SK-N-SH treated with all-trans-retinoic acid at 6 μM for 48 hours (cell line): ENCODE measurements around the gene SURF2.

Source experiments
- ATAC-seq: fragments of 200-7000 bp; cut with Tn5 transposase; 3 replicates; pipeline ENCODE4 v1.9.1; 2020; ENCODE audit warnings: mild to moderate bottlenecking, moderate library complexity
- ARNTL ChIP-seq: fragments of 450-650 bp; formaldehyde crosslinking; IDR thresholded peaks from 2 replicates; pipeline ENCODE4 v1.5.0; 2020; ENCODE audit warnings: low read depth, mild to moderate bottlenecking, moderate library complexity, borderline replicate concordance
- BACH2 ChIP-seq: fragments of 250-450 bp; sonication (Bioruptor Pico); IDR thresholded peaks from 2 replicates; pipeline ENCODE4 v1.9.0; 2021; ENCODE audit warnings: mild to moderate bottlenecking, borderline replicate concordance
- CSDC2 ChIP-seq: fragments of 250-450 bp; sonication (Bioruptor Pico); IDR thresholded peaks from 2 replicates; pipeline ENCODE4 v1.5.0; 2020; ENCODE audit warnings: mild to moderate bottlenecking, moderate library complexity
- ESRRG ChIP-seq: fragments of 250-450 bp; sonication (Bioruptor Pico); IDR thresholded peaks from 2 replicates; pipeline ENCODE4 v1.6.1; 2021; ENCODE audit warnings: mild to moderate bottlenecking
- GLIS3 ChIP-seq: fragments of 250-450 bp; sonication (Bioruptor Pico); IDR thresholded peaks from 2 replicates; pipeline ENCODE4 v1.5.0; 2020; ENCODE audit warnings: mild to moderate bottlenecking, moderate library complexity
- ISL1 ChIP-seq: fragments of 250-450 bp; sonication (Bioruptor Pico); IDR thresholded peaks from 2 replicates; pipeline ENCODE4 v2.1.2; 2022; ENCODE audit warnings: mild to moderate bottlenecking, moderate library complexity
- OSR1 ChIP-seq: fragments of 250-450 bp; sonication (Bioruptor Pico); IDR thresholded peaks from 2 replicates; pipeline ENCODE4 v1.8.0; 2022; ENCODE audit warnings: moderate library complexity, mild to moderate bottlenecking, inconsistent platforms
- PPARA ChIP-seq: fragments of 250-450 bp; sonication (Bioruptor Pico); IDR thresholded peaks from 2 replicates; pipeline ENCODE4 v1.5.0; 2020; ENCODE audit warnings: mild to moderate bottlenecking, borderline replicate concordance
- RARB ChIP-seq: fragments of 250-450 bp; sonication (Bioruptor Pico); IDR thresholded peaks from 2 replicates; pipeline ENCODE4 v1.8.0; 2021; ENCODE audit warnings: mild to moderate bottlenecking, moderate library complexity
- SNAI2 ChIP-seq: fragments of 250-450 bp; sonication (Bioruptor Pico); IDR thresholded peaks from 2 replicates; pipeline ENCODE4 v1.5.0; 2020; ENCODE audit warnings: mild to moderate bottlenecking, moderate library complexity
- TCF4 ChIP-seq: fragments of 250-450 bp; sonication (Bioruptor Pico); IDR thresholded peaks from 2 replicates; pipeline ENCODE4 v1.8.0; 2021; ENCODE audit warnings: mild to moderate bottlenecking, moderate library complexity, borderline replicate concordance
- TOX ChIP-seq: fragments of 250-450 bp; sonication (Bioruptor Pico); IDR thresholded peaks from 2 replicates; pipeline ENCODE4 v1.8.0; 2021; ENCODE audit warnings: mild to moderate bottlenecking, moderate library complexity, borderline replicate concordance
- ZC3H10 ChIP-seq: fragments of 250-450 bp; sonication (Bioruptor Pico); IDR thresholded peaks from 2 replicates; pipeline ENCODE4 v1.5.1; 2021; ENCODE audit warnings: mild to moderate bottlenecking, moderate library complexity
- ZFP3 ChIP-seq: fragments of 250-450 bp; sonication (Bioruptor Pico); IDR thresholded peaks from 2 replicates; pipeline ENCODE4 v1.5.0; 2020; ENCODE audit warnings: mild to moderate bottlenecking, moderate library complexity
- ZFP30 ChIP-seq: fragments of 450-650 bp; formaldehyde crosslinking; IDR thresholded peaks from 2 replicates; pipeline ENCODE4 v1.5.0; 2022; ENCODE audit warnings: mild to moderate bottlenecking, moderate library complexity
- ZNF565 ChIP-seq: fragments of 450-650 bp; formaldehyde crosslinking; conservative IDR thresholded peaks from 2 replicates; pipeline ENCODE4 v1.5.0; 2020; ENCODE audit warnings: low read depth, mild to moderate bottlenecking, moderate library complexity
- ZNF70 ChIP-seq: fragments of 450-650 bp; formaldehyde crosslinking; IDR thresholded peaks from 2 replicates; pipeline ENCODE4 v1.5.0; 2020; ENCODE audit warnings: mild to moderate bottlenecking, moderate library complexity
- ZNF8 ChIP-seq: fragments of 450-650 bp; formaldehyde crosslinking; IDR thresholded peaks from 2 replicates; pipeline ENCODE4 v1.5.0; 2020; ENCODE audit warnings: mild to moderate bottlenecking, moderate library complexity
- TF ChIP-seq, protein P1 (sequence below): fragments of 250-450 bp; sonication (Bioruptor Pico); IDR thresholded peaks from 2 replicates; pipeline ENCODE4 v1.8.0; 2020; ENCODE audit warnings: mild to moderate bottlenecking, moderate library complexity, borderline replicate concordance
- TF ChIP-seq, protein P2 (sequence below): fragments of 250-450 bp; sonication (Bioruptor Pico); IDR thresholded peaks from 2 replicates; pipeline ENCODE4 v1.5.0; 2020; ENCODE audit warnings: mild to moderate bottlenecking, moderate library complexity
- TF ChIP-seq, protein P3 (sequence below): fragments of 250-450 bp; sonication (Bioruptor Pico); IDR thresholded peaks from 2 replicates; pipeline ENCODE4 v1.5.1; 2021; ENCODE audit warnings: mild to moderate bottlenecking, moderate library complexity
- TF ChIP-seq, protein P4 (sequence below): fragments of 250-450 bp; sonication (Bioruptor Pico); IDR thresholded peaks from 2 replicates; pipeline ENCODE4 v1.8.0; 2021; ENCODE audit warnings: low read depth, mild to moderate bottlenecking, moderate library complexity, borderline replicate concordance
- TF ChIP-seq, protein P5 (sequence below): fragments of 250-450 bp; sonication (Bioruptor Pico); IDR thresholded peaks from 2 replicates; pipeline ENCODE4 v1.5.1; 2020; ENCODE audit warnings: low read depth, mild to moderate bottlenecking, moderate library complexity

SURF2 gene

DNA sequence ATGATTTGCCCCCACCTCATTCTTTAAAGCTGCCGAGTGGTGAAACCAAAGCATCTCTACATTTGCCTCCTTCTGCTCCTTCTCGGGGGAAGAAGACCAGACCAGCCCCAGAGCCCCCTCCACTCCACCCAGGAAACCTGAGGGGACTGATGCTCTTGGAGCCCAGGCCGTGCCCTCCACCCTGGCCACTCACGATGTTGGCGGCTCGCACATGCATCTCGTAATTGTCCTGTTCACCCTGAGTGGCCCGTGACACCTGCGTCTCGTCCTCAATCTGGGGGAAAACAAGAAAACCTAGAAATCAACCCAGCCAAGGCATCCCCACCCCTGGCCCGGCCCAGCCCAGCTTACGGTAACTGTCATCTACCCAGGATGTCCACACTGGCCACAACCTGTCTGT, 11.4 kb upstream of the SURF2 start:
- ATAC-seq = no peak
- no peak for TF ChIP-seq ARNTL
- TF ChIP-seq, protein P1, sequence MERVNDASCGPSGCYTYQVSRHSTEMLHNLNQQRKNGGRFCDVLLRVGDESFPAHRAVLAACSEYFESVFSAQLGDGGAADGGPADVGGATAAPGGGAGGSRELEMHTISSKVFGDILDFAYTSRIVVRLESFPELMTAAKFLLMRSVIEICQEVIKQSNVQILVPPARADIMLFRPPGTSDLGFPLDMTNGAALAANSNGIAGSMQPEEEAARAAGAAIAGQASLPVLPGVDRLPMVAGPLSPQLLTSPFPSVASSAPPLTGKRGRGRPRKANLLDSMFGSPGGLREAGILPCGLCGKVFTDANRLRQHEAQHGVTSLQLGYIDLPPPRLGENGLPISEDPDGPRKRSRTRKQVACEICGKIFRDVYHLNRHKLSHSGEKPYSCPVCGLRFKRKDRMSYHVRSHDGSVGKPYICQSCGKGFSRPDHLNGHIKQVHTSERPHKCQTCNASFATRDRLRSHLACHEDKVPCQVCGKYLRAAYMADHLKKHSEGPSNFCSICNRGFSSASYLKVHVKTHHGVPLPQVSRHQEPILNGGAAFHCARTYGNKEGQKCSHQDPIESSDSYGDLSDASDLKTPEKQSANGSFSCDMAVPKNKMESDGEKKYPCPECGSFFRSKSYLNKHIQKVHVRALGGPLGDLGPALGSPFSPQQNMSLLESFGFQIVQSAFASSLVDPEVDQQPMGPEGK (CRISPR knock-in tag) = no peak
- TF ChIP-seq TCF4 (CRISPR knock-in tag) = no peak
- no peak for TF ChIP-seq ZC3H10 (CRISPR knock-in tag)
- TF ChIP-seq GLIS3 (CRISPR knock-in tag) = no peak
- no peak for TF ChIP-seq RARB (CRISPR knock-in tag)
- no peak for TF ChIP-seq OSR1 (CRISPR knock-in tag)
- TF ChIP-seq TOX (CRISPR knock-in tag) = no peak
- no peak for TF ChIP-seq CSDC2 (CRISPR knock-in tag)
- no peak for TF ChIP-seq ZNF8
- no peak for TF ChIP-seq ESRRG (CRISPR knock-in tag)
- no peak for TF ChIP-seq ZNF565 (CRISPR knock-in tag)
- TF ChIP-seq, protein P2, sequence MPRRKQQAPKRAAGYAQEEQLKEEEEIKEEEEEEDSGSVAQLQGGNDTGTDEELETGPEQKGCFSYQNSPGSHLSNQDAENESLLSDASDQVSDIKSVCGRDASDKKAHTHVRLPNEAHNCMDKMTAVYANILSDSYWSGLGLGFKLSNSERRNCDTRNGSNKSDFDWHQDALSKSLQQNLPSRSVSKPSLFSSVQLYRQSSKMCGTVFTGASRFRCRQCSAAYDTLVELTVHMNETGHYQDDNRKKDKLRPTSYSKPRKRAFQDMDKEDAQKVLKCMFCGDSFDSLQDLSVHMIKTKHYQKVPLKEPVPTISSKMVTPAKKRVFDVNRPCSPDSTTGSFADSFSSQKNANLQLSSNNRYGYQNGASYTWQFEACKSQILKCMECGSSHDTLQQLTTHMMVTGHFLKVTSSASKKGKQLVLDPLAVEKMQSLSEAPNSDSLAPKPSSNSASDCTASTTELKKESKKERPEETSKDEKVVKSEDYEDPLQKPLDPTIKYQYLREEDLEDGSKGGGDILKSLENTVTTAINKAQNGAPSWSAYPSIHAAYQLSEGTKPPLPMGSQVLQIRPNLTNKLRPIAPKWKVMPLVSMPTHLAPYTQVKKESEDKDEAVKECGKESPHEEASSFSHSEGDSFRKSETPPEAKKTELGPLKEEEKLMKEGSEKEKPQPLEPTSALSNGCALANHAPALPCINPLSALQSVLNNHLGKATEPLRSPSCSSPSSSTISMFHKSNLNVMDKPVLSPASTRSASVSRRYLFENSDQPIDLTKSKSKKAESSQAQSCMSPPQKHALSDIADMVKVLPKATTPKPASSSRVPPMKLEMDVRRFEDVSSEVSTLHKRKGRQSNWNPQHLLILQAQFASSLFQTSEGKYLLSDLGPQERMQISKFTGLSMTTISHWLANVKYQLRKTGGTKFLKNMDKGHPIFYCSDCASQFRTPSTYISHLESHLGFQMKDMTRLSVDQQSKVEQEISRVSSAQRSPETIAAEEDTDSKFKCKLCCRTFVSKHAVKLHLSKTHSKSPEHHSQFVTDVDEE (CRISPR knock-in tag) = no peak
- TF ChIP-seq, protein P3, sequence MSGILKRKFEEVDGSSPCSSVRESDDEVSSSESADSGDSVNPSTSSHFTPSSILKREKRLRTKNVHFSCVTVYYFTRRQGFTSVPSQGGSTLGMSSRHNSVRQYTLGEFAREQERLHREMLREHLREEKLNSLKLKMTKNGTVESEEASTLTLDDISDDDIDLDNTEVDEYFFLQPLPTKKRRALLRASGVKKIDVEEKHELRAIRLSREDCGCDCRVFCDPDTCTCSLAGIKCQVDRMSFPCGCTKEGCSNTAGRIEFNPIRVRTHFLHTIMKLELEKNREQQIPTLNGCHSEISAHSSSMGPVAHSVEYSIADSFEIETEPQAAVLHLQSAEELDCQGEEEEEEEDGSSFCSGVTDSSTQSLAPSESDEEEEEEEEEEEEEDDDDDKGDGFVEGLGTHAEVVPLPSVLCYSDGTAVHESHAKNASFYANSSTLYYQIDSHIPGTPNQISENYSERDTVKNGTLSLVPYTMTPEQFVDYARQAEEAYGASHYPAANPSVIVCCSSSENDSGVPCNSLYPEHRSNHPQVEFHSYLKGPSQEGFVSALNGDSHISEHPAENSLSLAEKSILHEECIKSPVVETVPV (CRISPR knock-in tag) = no peak
- no peak for TF ChIP-seq ISL1 (CRISPR knock-in tag)
- TF ChIP-seq BACH2 (CRISPR knock-in tag) = no peak
- TF ChIP-seq, protein P4, sequence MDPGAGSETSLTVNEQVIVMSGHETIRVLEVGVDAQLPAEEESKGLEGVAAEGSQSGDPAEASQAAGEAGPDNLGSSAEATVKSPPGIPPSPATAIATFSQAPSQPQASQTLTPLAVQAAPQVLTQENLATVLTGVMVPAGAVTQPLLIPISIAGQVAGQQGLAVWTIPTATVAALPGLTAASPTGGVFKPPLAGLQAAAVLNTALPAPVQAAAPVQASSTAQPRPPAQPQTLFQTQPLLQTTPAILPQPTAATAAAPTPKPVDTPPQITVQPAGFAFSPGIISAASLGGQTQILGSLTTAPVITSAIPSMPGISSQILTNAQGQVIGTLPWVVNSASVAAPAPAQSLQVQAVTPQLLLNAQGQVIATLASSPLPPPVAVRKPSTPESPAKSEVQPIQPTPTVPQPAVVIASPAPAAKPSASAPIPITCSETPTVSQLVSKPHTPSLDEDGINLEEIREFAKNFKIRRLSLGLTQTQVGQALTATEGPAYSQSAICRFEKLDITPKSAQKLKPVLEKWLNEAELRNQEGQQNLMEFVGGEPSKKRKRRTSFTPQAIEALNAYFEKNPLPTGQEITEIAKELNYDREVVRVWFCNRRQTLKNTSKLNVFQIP (CRISPR knock-in tag) = no peak
- no peak for TF ChIP-seq PPARA (CRISPR knock-in tag)

DNA sequence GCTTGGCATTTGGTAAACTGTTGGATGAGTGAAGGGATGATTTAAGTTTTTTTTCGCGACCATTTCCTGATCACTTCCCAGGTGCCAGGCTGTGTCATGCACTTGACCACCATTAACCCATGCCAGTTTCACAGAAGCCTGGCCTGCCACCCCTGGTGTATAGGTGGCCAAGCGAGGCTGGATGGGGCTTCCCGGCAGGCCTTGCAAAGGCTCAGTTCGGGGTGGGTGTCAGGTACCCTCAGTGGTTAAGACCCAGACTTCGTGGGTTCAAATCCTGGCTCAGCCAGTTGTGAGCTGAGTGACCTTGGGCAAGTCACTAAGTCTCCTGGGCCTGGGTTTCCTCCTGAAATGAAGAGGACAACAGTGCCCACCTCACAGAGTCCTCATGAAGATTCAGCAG, 10.8 kb upstream of the SURF2 start:
- ATAC-seq = no peak
- TF ChIP-seq SNAI2 (CRISPR knock-in tag) (no peak), CSDC2 (CRISPR knock-in tag) (no peak), ISL1 (CRISPR knock-in tag) (no peak), GLIS3 (CRISPR knock-in tag) (no peak), TOX (CRISPR knock-in tag) (no peak), ZNF565 (CRISPR knock-in tag) (no peak), ZNF70 (no peak), ZFP30 (no peak), TCF4 (CRISPR knock-in tag) (no peak), ESRRG (CRISPR knock-in tag) (no peak), ZNF8 (no peak), ZFP3 (CRISPR knock-in tag) (no peak), PPARA (CRISPR knock-in tag) (no peak), RARB (CRISPR knock-in tag) (no peak), OSR1 (CRISPR knock-in tag) (no peak), ZC3H10 (CRISPR knock-in tag) (no peak)
- TF ChIP-seq, protein P4 (CRISPR knock-in tag) = no peak
- TF ChIP-seq, protein P5, sequence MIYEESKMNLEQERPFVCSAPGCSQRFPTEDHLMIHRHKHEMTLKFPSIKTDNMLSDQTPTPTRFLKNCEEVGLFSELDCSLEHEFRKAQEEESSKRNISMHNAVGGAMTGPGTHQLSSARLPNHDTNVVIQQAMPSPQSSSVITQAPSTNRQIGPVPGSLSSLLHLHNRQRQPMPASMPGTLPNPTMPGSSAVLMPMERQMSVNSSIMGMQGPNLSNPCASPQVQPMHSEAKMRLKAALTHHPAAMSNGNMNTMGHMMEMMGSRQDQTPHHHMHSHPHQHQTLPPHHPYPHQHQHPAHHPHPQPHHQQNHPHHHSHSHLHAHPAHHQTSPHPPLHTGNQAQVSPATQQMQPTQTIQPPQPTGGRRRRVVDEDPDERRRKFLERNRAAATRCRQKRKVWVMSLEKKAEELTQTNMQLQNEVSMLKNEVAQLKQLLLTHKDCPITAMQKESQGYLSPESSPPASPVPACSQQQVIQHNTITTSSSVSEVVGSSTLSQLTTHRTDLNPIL = no peak
- TF ChIP-seq, protein P3 (CRISPR knock-in tag) = no peak
